ENCODE results near the gene UBAC2.

UBAC2 gene

DNA sequence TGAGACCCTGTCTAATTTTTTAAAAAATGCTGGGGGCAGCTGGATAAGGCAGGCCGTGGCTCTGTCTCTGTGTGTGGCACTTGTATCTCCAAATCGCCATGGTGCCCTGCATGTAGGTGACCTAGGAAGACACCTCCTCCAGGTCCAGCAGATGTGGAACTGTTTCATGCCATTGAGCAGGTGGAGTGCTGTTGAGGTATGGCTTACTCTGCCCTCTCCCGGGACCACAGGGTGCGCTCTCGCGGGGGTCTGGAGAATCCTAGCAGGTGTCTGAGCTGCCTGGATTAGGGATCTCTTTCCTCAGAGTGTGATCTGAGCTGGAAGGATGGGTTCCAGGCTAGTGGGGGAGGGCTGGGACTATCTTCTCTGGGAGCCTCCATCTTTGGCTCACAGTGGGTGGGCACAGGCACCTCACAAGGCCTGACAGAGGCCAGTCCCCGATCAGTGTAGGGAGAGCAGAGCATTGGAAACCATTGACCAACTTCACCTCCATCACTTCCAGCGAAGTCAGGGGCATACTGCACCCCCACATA lies 233.0 kb downstream of the UBAC2 start:
- no peak for TF ChIP-seq TAF1 (IDR thresholded peaks at IDR 0.05; ENCODE audit: low read depth, low read length)
- no peak for TF ChIP-seq POU2F2 (IDR thresholded peaks at IDR 0.05; ENCODE audit: low read depth, low read length)
- no peak for TF ChIP-seq POLR2AphosphoS5 (IDR thresholded peaks at IDR 0.05; ENCODE audit: low read depth, low read length)
- no peak for TF ChIP-seq PAX5 (IDR thresholded peaks at IDR 0.05; ENCODE audit: insufficient read depth, low read length, severe bottlenecking)
- no peak for TF ChIP-seq POLR2A (IDR thresholded peaks at IDR 0.05; ENCODE audit: low read depth, low read length)
- no peak for TF ChIP-seq SPI1 (IDR thresholded peaks at IDR 0.05; ENCODE audit: low read depth, low read length)
- FAIRE-seq: peak; percentile 79
- DNase-seq (ENCODE audit: insufficient read length, low spot score): no peak

GRCh38 chr13:99434258-99434788 lies 233.7 kb downstream of the UBAC2 start:
- no peak for DNase-seq (ENCODE audit: insufficient read length, low spot score)
- FAIRE-seq: no peak
- TF ChIP-seq PAX5 (IDR thresholded peaks at IDR 0.05; ENCODE audit: insufficient read depth, low read length, severe bottlenecking) (no peak), TAF1 (IDR thresholded peaks at IDR 0.05; ENCODE audit: low read depth, low read length) (no peak), POLR2A (IDR thresholded peaks at IDR 0.05; ENCODE audit: low read depth, low read length) (no peak)

DNA sequence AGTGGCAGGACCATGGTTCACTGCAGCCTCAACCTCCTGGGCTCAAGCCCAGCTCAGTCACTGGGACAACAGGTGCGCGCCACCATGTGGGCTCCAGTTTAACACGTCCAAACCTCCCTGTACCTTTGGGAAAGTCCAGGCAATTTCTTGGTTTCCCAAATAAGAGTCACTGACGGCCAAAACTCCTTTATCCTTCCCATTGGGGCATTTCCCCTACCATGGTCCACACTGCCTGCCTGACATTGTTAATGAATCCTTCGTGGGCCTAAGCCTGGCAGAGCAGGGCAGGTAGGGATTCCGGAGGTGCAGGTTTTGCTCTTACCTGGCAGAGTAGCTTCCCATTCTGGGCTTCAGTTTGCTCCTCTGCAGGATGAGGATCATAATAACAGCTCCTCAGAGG lies 234.5 kb downstream of the UBAC2 start:
- DNase-seq (ENCODE audit: insufficient read length, low spot score): no peak
- TF ChIP-seq SPI1 (IDR thresholded peaks at IDR 0.05; ENCODE audit: low read depth, low read length) (no peak), TAF1 (IDR thresholded peaks at IDR 0.05; ENCODE audit: low read depth, low read length) (no peak), POU2F2 (IDR thresholded peaks at IDR 0.05; ENCODE audit: low read depth, low read length) (no peak), POLR2A (IDR thresholded peaks at IDR 0.05; ENCODE audit: low read depth, low read length) (no peak), POLR2AphosphoS5 (IDR thresholded peaks at IDR 0.05; ENCODE audit: low read depth, low read length) (no peak), PAX5 (IDR thresholded peaks at IDR 0.05; ENCODE audit: insufficient read depth, low read length, severe bottlenecking) (no peak)
- FAIRE-seq: no peak

GRCh38 chr13:99435998-99436397 lies 235.3 kb downstream of the UBAC2 start:
- no peak for TF ChIP-seq SPI1 (IDR thresholded peaks at IDR 0.05; ENCODE audit: low read depth, low read length)
- no peak for TF ChIP-seq PAX5 (IDR thresholded peaks at IDR 0.05; ENCODE audit: insufficient read depth, low read length, severe bottlenecking)
- no peak for TF ChIP-seq POLR2A (IDR thresholded peaks at IDR 0.05; ENCODE audit: low read depth, low read length)
- TF ChIP-seq POU2F2 (IDR thresholded peaks at IDR 0.05; ENCODE audit: low read depth, low read length): no peak
- no peak for TF ChIP-seq POLR2AphosphoS5 (IDR thresholded peaks at IDR 0.05; ENCODE audit: low read depth, low read length)
- TF ChIP-seq TAF1 (IDR thresholded peaks at IDR 0.05; ENCODE audit: low read depth, low read length): no peak
- DNase-seq (ENCODE audit: insufficient read length, low spot score) (no peak), FAIRE-seq (peak; percentile 20)
